ENCODE data around the gene ZNF587B.
"Not testable (repeated sequence)": the region's sequence is repeated elsewhere in the genome, so short reads cannot be mapped to it uniquely, and the experiment has no call there.

The ZNF587B gene

DNA sequence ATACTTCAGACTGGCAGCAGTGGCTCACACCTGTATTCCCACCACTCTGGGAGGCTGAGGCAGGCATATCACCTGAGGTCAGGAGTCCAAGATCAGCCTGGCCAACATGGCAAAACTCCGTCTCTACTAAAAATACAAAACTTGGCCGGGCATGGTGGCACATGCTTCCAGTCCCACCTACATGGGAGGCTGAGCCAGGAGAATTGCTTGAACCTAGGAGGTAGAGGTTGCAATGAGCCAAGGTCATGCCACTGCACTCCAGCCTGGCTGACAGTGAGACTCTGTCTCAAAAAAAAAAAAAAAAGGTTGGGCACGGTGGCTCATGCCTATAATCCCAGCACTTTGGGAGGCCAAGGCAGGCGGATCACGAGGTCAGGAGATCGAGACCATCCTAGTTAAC is 39.6 kb downstream of the ZNF587B start:
- DNase-seq (ENCODE audit: low read depth in 2 of 2), result not testable (repeated sequence)

DNA sequence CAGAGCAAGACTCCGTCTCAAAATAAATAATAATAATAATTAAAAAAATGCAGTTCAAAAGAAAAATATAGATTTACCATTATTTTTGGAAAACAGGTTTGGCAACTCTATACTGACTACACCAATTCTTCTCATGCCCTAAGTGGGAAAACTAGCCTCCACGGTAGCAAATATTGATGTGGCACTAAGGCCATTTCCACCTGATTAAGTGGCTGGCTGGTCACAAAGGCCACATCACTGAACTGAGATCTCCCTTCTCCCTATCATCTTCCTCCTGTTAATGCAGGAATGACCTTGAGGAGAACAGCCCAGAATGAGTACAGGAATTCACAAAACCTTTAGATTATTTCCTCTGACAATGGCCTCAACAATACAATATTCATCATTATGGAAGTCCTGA is 40.1 kb downstream of the ZNF587B start:
- no peak for DNase-seq (ENCODE audit: low read depth in 2 of 2)

DNA sequence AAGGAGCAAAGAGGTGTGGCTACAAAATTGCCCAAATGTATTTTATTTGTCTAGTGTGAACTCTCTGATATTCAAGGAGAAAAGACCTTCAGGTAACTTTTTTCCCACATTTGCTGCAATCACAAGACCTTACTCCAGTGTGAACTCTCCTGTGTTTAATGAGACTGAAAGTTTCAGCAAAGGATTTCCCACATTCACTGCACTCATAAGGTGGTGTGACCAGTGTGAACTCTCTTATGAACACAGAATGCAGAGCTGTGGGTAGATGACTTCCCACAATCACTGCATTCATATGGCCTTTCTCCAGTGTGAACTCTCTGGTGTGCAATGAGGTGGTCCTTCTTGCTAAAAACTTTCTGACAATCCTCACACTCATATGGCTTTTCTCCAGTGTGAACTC is 42.4 kb downstream of the ZNF587B start:
- DNase-seq (ENCODE audit: low read depth in 2 of 2), result no peak

DNA sequence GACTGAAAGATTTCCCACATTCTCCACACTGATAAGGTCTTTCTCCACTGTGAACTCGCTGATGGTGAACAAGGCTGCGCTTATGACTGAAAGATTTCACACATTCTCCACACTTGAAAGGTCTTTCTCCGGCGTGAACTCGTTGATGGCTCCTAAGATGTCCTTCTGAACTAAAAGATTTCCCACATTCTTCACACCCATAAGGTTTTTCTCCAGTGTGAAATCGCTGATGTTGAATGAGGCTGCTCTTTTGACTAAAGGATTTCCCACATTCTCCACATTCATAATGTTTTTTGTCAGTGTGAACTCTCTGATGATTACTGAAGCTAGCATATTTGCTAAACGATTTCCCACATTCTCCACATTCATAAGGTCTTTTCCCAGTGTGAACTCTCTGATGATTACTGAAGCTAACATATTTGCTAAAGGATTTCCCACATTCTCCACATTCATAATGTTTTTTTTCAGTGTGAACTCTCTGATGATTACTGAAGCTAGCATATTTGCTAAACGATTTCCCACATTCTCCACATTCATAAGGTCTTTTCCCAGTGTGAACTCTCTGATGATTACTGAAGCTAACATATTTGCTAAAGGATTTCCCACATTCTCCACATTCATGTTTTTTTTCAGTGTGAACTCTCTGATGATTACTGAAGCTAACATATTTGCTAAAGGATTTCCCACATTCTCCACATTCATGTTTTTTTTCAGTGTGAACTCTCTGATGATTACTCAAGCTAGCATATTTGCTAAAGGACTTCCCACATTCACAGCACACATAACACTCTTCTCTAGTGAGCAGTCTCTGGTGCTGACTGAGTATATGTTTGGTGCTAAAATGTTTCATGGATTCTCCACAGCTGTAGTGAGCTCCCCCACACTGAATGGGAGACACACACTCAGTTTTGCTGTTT is 44.0 kb downstream of the ZNF587B start:
- not testable (repeated sequence) for DNase-seq (ENCODE audit: low read depth in 2 of 2)

DNA sequence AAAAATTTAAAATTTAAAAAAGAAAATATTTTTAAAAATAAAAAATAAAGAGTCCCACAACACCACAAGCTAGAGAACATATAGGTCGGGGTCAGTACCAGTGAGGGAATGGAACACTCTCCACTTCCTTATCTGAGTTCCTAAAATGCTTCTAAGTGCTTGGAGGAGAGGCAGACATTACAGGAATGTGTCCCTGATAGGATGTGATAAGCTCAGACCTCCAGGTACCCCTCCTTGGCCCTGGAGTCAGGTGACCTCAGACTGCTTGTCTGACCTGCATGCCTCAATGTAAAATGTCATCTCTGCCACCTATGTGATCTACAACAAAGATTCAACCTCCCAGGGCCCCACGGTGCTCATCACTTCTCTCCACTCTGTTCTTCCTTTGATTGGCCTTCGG is 55.9 kb downstream of the ZNF587B start:
- DNase-seq (ENCODE audit: low read depth in 2 of 2), result no peak

DNA sequence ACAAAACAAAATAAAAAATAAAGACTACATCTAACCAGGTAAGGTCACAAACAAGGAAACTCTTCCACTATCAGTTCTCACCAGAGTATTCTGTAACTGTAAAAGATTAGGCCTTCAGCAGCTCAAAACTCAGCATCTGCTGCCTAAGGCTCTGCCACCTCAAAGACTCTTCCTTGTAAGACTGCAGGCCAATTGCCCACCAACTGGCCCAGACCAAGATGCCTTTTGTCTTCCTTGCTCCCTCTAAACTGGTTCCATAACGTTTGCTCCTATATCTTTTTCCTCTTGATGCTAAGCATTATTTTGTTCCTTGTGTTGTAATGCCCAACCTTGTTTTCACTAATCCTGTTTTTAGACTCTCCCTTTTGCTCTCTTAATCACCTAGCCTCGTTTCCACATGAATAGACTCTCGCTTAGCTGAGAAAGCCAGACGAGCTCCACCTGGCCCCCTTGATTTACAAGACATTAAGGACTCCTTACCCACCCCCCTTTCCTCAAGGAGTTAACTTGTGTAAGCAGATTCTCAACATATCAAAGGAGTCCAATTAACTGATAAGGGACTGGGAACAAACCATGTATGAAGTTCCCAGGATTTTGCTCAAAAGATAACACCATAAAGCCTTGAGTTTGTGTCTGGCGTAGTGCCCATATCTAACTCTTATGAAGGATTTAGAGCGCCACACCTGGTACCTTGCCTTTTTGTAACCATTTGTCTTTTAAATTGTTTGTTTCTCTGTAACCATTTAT is 57.3 kb downstream of the ZNF587B start:
- DNase-seq (ENCODE audit: low read depth in 2 of 2), result no peak

DNA sequence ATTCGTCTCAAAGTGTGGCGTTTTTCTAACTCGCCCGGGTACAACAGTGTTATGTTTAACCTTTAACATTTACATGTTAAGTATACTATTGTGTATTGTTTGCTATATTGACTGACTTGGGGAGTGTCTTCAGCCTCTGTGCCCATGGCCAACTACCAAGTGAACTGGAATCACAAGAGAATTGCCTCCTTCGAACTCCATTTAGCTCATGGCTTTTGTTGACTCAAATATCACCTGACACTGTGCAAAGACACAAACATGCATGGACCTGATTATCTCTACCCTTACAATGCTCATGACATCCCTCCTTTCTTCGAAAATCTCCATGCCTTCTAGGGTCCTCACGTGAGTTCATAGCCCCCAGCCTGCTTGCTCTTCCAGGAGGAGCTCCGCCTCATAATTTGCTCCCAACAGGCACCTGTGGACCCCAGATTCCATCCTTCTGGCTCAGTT is 58.0 kb downstream of the ZNF587B start:
- no peak for DNase-seq (ENCODE audit: low read depth in 2 of 2)

DNA sequence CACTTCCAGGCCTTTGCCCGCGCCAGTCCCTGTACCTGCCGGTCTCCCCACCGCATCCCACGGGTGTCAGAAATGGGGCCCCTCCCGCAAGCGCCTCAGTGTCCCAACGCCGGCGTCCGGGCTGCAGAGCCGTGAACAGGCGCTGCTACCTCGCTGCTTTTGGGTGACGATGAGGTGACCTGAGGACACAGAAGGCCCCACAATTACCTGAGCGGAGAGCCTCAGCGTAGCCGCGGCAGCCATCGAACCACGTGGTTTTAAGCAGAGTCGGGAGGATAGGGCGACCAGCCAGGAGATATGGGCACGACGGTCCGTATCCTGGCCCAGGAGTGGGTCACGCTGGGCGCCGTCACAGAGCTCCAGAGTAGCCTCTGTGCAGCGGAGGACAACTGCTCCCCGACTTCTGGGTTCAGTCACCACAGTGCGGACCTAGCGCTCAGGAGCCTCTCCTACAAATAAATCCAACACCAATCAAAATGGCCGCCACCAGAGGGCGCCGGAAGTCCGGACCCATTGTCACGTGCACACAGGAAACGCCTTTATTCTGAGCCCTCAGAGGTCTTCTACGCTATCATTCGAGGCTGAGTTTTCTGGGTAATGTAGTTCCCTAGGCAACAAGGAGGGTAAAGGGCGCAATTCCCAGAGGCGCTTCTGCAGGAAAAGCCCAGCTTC is 58.6 kb downstream of the ZNF587B start, which contains the start of gene ZNF814:
Gene ZNF814, minus strand, starts transcription at position 478 of the 672 bp plus-strand sequence. Its CDS starts 235 bp downstream, at position 243.
- DNase-seq (ENCODE audit: low read depth in 2 of 2), result peak; percentile 55 to 71

DNA sequence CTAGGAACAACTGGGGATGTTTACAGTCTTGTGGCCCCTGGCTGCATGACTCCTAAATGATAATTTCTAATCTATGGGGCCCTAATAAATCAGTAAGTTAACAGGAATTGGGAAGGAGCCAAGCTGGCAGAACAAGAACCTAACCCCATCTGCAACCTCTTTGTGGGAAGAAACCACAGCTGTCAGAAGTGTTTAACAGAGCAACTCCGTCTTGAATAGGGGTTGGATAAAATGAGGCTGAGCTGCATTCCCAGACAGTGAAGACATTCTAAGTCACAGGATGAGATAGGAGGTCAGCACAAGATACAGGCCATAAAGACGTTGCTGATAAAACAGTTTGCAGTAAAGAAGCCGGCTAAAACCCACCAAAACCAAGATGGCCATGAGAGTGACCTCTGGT is 60.6 kb downstream of the ZNF587B start:
- not testable (repeated sequence) for DNase-seq (ENCODE audit: low read depth in 2 of 2)

Measured in stimulated activated CD8-positive, alpha-beta memory T cell treated with anti-CD3 and anti-CD28 coated beads, Interleukin-2, amount 100 ng/mL, for 1 hour (primary cell).